Activated CD8-positive, alpha-beta T cell treated with anti-CD3 and anti-CD28 coated beads for 36 hours (primary cell): Measurements from ENCODE around the gene DLG5. TPM values are rescaled to one million over a fixed set of nuclear protein-coding genes. Genes with fewer than 3 reads are reported as not detected.
"Not testable (repeated sequence)": the region's sequence is repeated elsewhere in the genome, so short reads cannot be mapped to it uniquely, and the experiment has no call there.

ENCODE experiments used
- ATAC-seq: fragments of 200-7000 bp; cut with Tn5 transposase; one replicate; pipeline ENCODE4 v1.10.0; 2021; ENCODE audit warnings: mild to moderate bottlenecking, moderate library complexity
- CTCF ChIA-PET: fragments of 350-600 bp; sonication (Branson Sonifier 250); formaldehyde crosslinking; loops from one replicate; lab custom pipeline; 2021; ENCODE audit warnings: antibody characterized with exemption; lab: Charles Lee
- POLR2A ChIA-PET: fragments of 350-600 bp; sonication (Branson Sonifier 250); formaldehyde crosslinking; loops from one replicate; lab custom pipeline; 2021; ENCODE audit warnings: antibody characterized with exemption; lab: Charles Lee
- DNase-seq: peaks from one replicate; pipeline ENCODE4 v3.0.0-alpha.2; 2020
- H3K27ac Mint-ChIP-seq: one replicate; pipeline ENCODE4 v1.8.0; 2021; ENCODE audit warnings: mild to moderate bottlenecking, mixed read lengths
- H3K27me3 Mint-ChIP-seq: one replicate; pipeline ENCODE4 v1.8.0; 2021; ENCODE audit warnings: mixed read lengths
- H3K36me3 Mint-ChIP-seq: one replicate; pipeline ENCODE4 v1.8.0; 2021; ENCODE audit warnings: low read depth, mixed read lengths
- H3K4me1 Mint-ChIP-seq: one replicate; pipeline ENCODE4 v1.8.0; 2021; ENCODE audit warnings: low read depth, mixed read lengths
- H3K4me3 Mint-ChIP-seq: one replicate; pipeline ENCODE4 v1.8.0; 2021; ENCODE audit warnings: mild to moderate bottlenecking, moderate library complexity, mixed read lengths
- H3K9me3 Mint-ChIP-seq: one replicate; pipeline ENCODE4 v1.8.0; 2021; ENCODE audit warnings: mixed read lengths
- intact Hi-C: fragments of 100-400 bp; cut with micrococcal nuclease; formaldehyde crosslinking; loops from one replicate; pipeline ENCODE4 v1.10.0; 2022
- total RNA-seq, 2 experiments: library from RNA; stranded (reverse); gene quantifications; one replicate each; pipeline ENCODE4 v1.2.3, GENCODE V29; 2021
- TF ChIP-seq, protein P1 (sequence below): fragments of 200-600 bp; IDR thresholded peaks from one replicate; pipeline ENCODE4 v1.8.0; 2022; ENCODE audit warnings: antibody characterized with exemption, mild to moderate bottlenecking

The DLG5 gene
- total RNA-seq, 2 experiments from 2014 or later = 2.7 to 4.8 TPM

DNA sequence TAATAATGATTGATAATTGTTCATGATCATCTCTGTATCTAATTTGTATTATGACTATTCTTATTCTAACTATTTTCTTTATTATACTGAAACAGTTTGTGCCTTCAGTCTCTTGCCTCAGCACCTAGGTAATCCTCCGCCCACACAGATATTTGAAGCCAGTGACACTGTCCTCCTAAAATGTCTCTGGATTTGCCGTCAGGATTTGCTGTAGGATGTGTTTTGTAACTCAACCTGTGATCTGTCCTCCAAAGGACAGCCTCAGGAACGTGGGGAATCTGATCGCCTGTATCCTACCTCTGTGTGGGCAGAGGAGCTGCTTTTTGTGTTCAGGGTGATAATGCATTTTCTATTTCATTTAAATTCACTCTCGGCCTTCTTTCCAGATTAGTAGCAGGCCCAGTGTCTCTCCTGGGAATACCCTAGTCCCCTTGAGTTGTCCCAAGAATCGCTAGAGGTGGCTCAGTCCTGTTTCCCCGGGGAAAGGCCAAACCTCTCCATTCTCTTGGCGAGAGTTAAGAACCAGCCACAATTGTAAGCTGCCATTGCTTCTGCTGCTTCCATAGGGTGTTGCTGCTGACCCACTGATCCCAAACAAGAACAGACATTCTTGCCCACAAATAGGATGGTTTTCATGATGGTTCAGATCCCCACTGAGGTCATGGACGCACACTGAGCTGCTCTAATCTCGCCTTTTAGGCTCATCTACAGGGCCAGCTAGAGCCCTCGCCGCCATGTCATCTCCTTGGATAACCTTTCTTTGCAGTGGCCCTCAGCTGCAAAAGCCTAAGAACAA, 152.7 kb downstream of the DLG5 start:
- TF ChIP-seq, protein P1, sequence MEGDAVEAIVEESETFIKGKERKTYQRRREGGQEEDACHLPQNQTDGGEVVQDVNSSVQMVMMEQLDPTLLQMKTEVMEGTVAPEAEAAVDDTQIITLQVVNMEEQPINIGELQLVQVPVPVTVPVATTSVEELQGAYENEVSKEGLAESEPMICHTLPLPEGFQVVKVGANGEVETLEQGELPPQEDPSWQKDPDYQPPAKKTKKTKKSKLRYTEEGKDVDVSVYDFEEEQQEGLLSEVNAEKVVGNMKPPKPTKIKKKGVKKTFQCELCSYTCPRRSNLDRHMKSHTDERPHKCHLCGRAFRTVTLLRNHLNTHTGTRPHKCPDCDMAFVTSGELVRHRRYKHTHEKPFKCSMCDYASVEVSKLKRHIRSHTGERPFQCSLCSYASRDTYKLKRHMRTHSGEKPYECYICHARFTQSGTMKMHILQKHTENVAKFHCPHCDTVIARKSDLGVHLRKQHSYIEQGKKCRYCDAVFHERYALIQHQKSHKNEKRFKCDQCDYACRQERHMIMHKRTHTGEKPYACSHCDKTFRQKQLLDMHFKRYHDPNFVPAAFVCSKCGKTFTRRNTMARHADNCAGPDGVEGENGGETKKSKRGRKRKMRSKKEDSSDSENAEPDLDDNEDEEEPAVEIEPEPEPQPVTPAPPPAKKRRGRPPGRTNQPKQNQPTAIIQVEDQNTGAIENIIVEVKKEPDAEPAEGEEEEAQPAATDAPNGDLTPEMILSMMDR = no peak
- no peak overlapping the region for H3K27ac Mint-ChIP-seq
- peaks cover 3% of the 10 kb centered on the region for H3K36me3 Mint-ChIP-seq
- POLR2A ChIA-PET = no interaction called here
- ATAC-seq (no peak), DNase-seq (no peak)
- peaks cover 13% of the 10 kb centered on the region for H3K9me3 Mint-ChIP-seq
- intact Hi-C loops = no loop called here
- H3K4me3 Mint-ChIP-seq = no peak overlapping the region
- H3K4me1 Mint-ChIP-seq = no peaks in the 10 kb centered on the region
- CTCF ChIA-PET = no interaction called here
- no peaks in the 10 kb centered on the region for H3K27me3 Mint-ChIP-seq

DNA sequence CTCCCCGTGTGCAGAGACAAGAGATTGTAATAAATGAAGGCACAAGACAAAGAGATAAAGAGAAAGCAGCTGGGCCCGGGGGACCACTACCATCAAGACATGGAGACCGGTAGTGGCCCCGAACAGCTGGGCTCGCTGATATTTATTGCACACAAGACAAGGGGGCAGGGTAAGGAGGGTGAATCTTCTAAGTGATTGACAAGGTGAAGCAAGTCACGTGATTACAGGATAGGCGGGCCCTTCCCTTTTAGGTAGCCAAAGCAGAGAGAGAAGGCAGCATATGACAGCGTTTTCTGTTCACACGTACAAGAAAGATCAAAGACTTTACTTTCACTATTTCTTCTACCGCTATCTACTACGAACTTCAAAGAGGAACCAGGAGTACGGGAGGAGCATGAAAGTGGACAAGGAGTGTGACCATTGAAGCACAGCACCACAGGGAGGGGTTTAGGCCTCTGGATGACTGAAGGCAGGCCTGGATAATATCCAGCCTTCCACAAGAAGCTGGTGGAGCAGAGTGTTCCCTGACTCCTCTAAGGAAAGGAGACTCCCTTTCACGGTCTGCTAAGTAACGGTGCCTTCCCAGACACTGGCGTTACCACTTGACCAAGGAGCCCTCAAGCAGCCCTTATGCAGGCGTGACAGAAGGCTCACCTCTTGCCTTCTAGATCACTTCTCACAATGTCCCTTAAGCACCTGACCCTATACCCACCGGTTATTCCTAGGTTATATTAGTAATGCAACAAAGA, 153.5 kb downstream of the DLG5 start:
- ATAC-seq, CTCF ChIA-PET, H3K4me1 Mint-ChIP-seq, H3K27ac Mint-ChIP-seq, H3K4me3 Mint-ChIP-seq, POLR2A ChIA-PET, intact Hi-C loops, H3K27me3 Mint-ChIP-seq, H3K36me3 Mint-ChIP-seq: not testable (repeated sequence)
- peaks cover 13% of the 10 kb centered on the region for H3K9me3 Mint-ChIP-seq
- peak; percentile 7 for DNase-seq

GRCh38 chr10:77771851-77772250, 154.7 kb downstream of the DLG5 start:
- H3K4me1 Mint-ChIP-seq = no peaks in the 10 kb centered on the region
- peaks cover 3% of the 10 kb centered on the region for H3K36me3 Mint-ChIP-seq
- POLR2A ChIA-PET = no interaction called here
- H3K27ac Mint-ChIP-seq = no peak overlapping the region
- TF ChIP-seq, protein P1 = no peak
- CTCF ChIA-PET = no interaction called here
- H3K27me3 Mint-ChIP-seq = peaks cover 2% of the 10 kb centered on the region
- DNase-seq (no peak), ATAC-seq (no peak)
- intact Hi-C loops = no loop called here
- peaks cover 9% of the 10 kb centered on the region for H3K9me3 Mint-ChIP-seq
- no peak overlapping the region for H3K4me3 Mint-ChIP-seq

- ChIA-PET POLR2A (no interaction called here), CTCF (no interaction called here)
- DNase-seq = no peak
- TF ChIP-seq, protein P1 = no peak
- ATAC-seq = no peak
- intact Hi-C loops = no loop called here
- Mint-ChIP-seq H3K4me1 (no peaks in the 10 kb centered on the region), H3K4me3 (no peak overlapping the region), H3K27ac (no peak overlapping the region), H3K27me3 (peaks cover 2% of the 10 kb centered on the region), H3K36me3 (peaks cover 3% of the 10 kb centered on the region), H3K9me3 (peaks cover 5% of the 10 kb centered on the region)
Observed at GRCh38 chr10:77771450-77771849, 155.1 kb downstream of the DLG5 start.

- H3K4me3 Mint-ChIP-seq = no peak overlapping the region
- TF ChIP-seq, protein P1 = no peak
- ChIA-PET CTCF (no interaction called here), POLR2A (no interaction called here)
- H3K9me3 Mint-ChIP-seq = no peaks in the 10 kb centered on the region
- H3K27me3 Mint-ChIP-seq = peaks cover 2% of the 10 kb centered on the region
- no peaks in the 10 kb centered on the region for H3K36me3 Mint-ChIP-seq
- no peaks in the 10 kb centered on the region for H3K4me1 Mint-ChIP-seq
- no peak for ATAC-seq
- no peak overlapping the region for H3K27ac Mint-ChIP-seq
- DNase-seq = no peak
- intact Hi-C loops = no loop called here
Observed at GRCh38 chr10:77770868-77771175, 155.7 kb downstream of the DLG5 start.
